Calu3 (cell line): ENCODE data around the gene NEAT1. TPM values are rescaled to one million over a fixed set of nuclear protein-coding genes. Genes with fewer than 3 reads are reported as not detected.

ENCODE experiments used
- BruUV-seq: library from RNA; stranded (reverse); fragments of 400-500 nt; replicated peaks from 2 replicates; lab custom pipeline; 2021; lab: Mats Ljungman, UMichigan
- CTCF ChIA-PET: fragments of 300-600 bp; sonication (Branson Sonifier 250); formaldehyde crosslinking; loops from one replicate; lab custom pipeline; 2022; ENCODE audit warnings: antibody characterized with exemption; lab: Charles Lee
- DNase-seq: peaks from one replicate; pipeline ENCODE4 v3.0.0; 2022
- H3K27ac Mint-ChIP-seq: one replicate; pipeline ENCODE4 v1.8.0; 2022; ENCODE audit warnings: mixed read lengths; ENCODE audit not compliant: unreplicated experiment
- H3K27me3 Mint-ChIP-seq: one replicate; pipeline ENCODE4 v1.8.0; 2022; ENCODE audit warnings: mixed read lengths; ENCODE audit not compliant: unreplicated experiment
- H3K36me3 Mint-ChIP-seq: one replicate; pipeline ENCODE4 v1.8.0; 2022; ENCODE audit warnings: mild to moderate bottlenecking, moderate library complexity, mixed read lengths; ENCODE audit not compliant: insufficient read depth, unreplicated experiment
- H3K4me1 Mint-ChIP-seq: one replicate; pipeline ENCODE4 v1.8.0; 2022; ENCODE audit warnings: mild to moderate bottlenecking, low read depth, mixed read lengths; ENCODE audit not compliant: unreplicated experiment
- H3K4me3 Mint-ChIP-seq: one replicate; pipeline ENCODE4 v1.8.0; 2022; ENCODE audit warnings: mild to moderate bottlenecking, low read depth, moderate library complexity, mixed read lengths; ENCODE audit not compliant: unreplicated experiment
- H3K9me3 Mint-ChIP-seq: one replicate; pipeline ENCODE4 v1.8.0; 2022; ENCODE audit warnings: low read depth, mixed read lengths; ENCODE audit not compliant: unreplicated experiment
- CTCF ChIP-seq: fragments of 200-600 bp; IDR thresholded peaks from one replicate; pipeline ENCODE4 v1.8.0; 2022; ENCODE audit warnings: antibody characterized with exemption; ENCODE audit not compliant: unreplicated experiment
- intact Hi-C: fragments of 100-400 bp; cut with micrococcal nuclease; formaldehyde crosslinking; loops from one replicate; pipeline ENCODE4 v1.10.0; 2022; ENCODE audit not compliant: unreplicated experiment
- total RNA-seq: library from RNA; stranded (reverse); gene quantifications from 2 replicates; pipeline ENCODE4 v1.2.3, GENCODE V29; 2022

NEAT1 gene
- total RNA-seq, 1 experiment from 2014 or later: 605 TPM

DNA sequence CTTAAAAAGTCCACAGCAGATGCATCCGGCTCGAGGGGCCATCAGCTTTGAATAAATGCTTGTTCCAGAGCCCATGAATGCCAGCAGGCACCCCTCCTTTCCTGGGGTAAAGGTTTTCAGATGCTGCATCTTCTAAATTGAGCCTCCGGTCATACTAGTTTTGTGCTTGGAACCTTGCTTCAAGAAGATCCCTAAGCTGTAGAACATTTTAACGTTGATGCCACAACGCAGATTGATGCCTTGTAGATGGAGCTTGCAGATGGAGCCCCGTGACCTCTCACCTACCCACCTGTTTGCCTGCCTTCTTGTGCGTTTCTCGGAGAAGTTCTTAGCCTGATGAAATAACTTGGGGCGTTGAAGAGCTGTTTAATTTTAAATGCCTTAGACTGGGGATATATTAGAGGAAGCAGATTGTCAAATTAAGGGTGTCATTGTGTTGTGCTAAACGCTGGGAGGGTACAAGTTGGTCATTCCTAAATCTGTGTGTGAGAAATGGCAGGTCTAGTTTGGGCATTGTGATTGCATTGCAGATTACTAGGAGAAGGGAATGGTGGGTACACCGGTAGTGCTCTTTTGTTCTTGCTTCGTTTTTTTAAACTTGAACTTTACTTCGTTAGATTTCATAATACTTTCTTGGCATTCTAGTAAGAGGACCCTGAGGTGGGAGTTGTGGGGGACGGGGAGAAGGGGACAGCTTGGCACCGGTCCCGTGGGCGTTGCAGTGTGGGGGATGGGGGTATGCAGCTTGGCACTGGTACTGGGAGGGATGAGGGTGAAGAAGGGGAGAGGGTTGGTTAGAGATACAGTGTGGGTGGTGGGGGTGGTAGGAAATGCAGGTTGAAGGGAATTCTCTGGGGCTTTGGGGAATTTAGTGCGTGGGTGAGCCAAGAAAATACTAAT lies 1.9 kb downstream of the NEAT1 start:
- Mint-ChIP-seq H3K36me3 (peaks cover 97% of the 10 kb centered on the region), H3K4me1 (peaks cover 54% of the 10 kb centered on the region), H3K27ac (peak overlapping the region; percentile 99), H3K9me3 (no peaks in the 10 kb centered on the region), H3K4me3 (peak overlapping the region; percentile 90), H3K27me3 (peaks cover 16% of the 10 kb centered on the region)
- no peak for DNase-seq
- BruUV-seq: TSS peak; percentile 30
- CTCF ChIA-PET: interaction anchor here (0.5 to 1.9 kb wide), 3 partner anchors 43 to 81 kb away, joined by 3 to 4 read pairs (median 4); no protein-coding TSS in a partner anchor
- no peak for TF ChIP-seq CTCF
- intact Hi-C loops: loop anchor here (1.0 kb wide), 1 partner anchor 77 kb away; no protein-coding TSS in a partner anchor

DNA sequence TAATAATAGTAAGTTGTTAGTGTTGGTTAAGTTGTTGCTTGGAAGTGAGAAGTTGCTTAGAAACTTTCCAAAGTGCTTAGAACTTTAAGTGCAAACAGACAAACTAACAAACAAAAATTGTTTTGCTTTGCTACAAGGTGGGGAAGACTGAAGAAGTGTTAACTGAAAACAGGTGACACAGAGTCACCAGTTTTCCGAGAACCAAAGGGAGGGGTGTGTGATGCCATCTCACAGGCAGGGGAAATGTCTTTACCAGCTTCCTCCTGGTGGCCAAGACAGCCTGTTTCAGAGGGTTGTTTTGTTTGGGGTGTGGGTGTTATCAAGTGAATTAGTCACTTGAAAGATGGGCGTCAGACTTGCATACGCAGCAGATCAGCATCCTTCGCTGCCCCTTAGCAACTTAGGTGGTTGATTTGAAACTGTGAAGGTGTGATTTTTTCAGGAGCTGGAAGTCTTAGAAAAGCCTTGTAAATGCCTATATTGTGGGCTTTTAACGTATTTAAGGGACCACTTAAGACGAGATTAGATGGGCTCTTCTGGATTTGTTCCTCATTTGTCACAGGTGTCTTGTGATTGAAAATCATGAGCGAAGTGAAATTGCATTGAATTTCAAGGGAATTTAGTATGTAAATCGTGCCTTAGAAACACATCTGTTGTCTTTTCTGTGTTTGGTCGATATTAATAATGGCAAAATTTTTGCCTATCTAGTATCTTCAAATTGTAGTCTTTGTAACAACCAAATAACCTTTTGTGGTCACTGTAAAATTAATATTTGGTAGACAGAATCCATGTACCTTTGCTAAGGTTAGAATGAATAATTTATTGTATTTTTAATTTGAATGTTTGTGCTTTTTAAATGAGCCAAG lies 2.7 kb downstream of the NEAT1 start:
- H3K27ac Mint-ChIP-seq: peak overlapping the region; percentile 99
- CTCF ChIA-PET: interaction anchor here (1.0 kb wide), 1 partner anchor 80 kb away, joined by 3 read pairs; no protein-coding TSS in a partner anchor
- peaks cover 16% of the 10 kb centered on the region for H3K27me3 Mint-ChIP-seq
- peak overlapping the region; percentile 90 for H3K4me3 Mint-ChIP-seq
- TF ChIP-seq CTCF: no peak
- H3K4me1 Mint-ChIP-seq: peaks cover 54% of the 10 kb centered on the region
- no peaks in the 10 kb centered on the region for H3K9me3 Mint-ChIP-seq
- peak; percentile 62 for DNase-seq
- peaks cover 98% of the 10 kb centered on the region for H3K36me3 Mint-ChIP-seq
- intact Hi-C loops: no loop called here
- BruUV-seq: no TSS peak

DNA sequence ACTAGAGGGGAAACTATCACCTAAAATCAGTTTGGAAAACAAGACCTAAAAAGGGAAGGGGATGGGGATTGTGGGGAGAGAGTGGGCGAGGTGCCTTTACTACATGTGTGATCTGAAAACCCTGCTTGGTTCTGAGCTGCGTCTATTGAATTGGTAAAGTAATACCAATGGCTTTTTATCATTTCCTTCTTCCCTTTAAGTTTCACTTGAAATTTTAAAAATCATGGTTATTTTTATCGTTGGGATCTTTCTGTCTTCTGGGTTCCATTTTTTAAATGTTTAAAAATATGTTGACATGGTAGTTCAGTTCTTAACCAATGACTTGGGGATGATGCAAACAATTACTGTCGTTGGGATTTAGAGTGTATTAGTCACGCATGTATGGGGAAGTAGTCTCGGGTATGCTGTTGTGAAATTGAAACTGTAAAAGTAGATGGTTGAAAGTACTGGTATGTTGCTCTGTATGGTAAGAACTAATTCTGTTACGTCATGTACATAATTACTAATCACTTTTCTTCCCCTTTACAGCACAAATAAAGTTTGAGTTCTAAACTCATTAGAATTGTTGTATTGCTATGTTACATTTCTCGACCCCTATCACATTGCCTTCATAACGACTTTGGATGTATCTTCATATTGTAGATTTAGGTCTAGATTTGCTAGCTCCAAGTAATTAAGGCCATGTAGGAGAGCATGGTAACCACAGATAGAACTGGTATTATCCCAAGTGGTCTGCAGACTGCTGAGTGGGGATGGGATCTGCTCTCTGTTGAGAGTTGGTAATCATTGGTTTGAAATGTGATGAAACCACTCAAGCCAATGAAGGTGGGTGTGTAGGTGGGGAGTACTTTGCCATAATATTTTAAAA lies 3.6 kb downstream of the NEAT1 start:
- no peak for DNase-seq
- intact Hi-C loops: no loop called here
- Mint-ChIP-seq H3K9me3 (no peaks in the 10 kb centered on the region), H3K27me3 (peaks cover 16% of the 10 kb centered on the region), H3K36me3 (peaks cover 100% of the 10 kb centered on the region), H3K27ac (peak overlapping the region; percentile 99), H3K4me1 (peaks cover 54% of the 10 kb centered on the region), H3K4me3 (peak overlapping the region; percentile 90)
- CTCF ChIA-PET: no interaction called here
- no TSS peak for BruUV-seq
- no peak for TF ChIP-seq CTCF
